Breast epithelium (tissue), 3 donors: ENCODE measurements around the gene FUT3.

Experiments used
- CTCF ChIP-seq, 3 donors: fragments of 450-650 bp; IDR thresholded peaks; one replicate each; pipeline ENCODE4 v1.5.1; 2016 to 2017; ENCODE audit warnings: antibody characterized with exemption in 3 of 3, mild to moderate bottlenecking in 3 of 3, moderate library complexity in 3 of 3
- POLR2A ChIP-seq: fragments of 450-650 bp; IDR thresholded peaks from one replicate; pipeline ENCODE4 v1.6.1; 2016; ENCODE audit warnings: antibody characterized with exemption, mild to moderate bottlenecking, moderate library complexity
- POLR2AphosphoS5 ChIP-seq, 3 donors: sonication (generic); formaldehyde crosslinking; IDR thresholded peaks; one replicate each; pipeline ENCODE4 v1.6.1; 2017; ENCODE audit warnings: antibody characterized with exemption in 3 of 3

- TF ChIP-seq CTCF (IDR thresholded peaks at IDR 0.05) (no peak), POLR2AphosphoS5 (IDR thresholded peaks at IDR 0.05) (no peak), POLR2A (no peak)
Measured at GRCh38 chr19:5897189-5897969, 46.1 kb upstream of the FUT3 start.
